ENCODE measurements around the gene SND1. TPM values are rescaled to one million over a fixed set of nuclear protein-coding genes. Genes with fewer than 3 reads are reported as not detected.

Gene SND1
- total RNA-seq, 1 experiment from 2014 or later: 218 TPM

GRCh38 chr7:127930341-127931328, 278.6 kb downstream of the SND1 start:
- no peak overlapping the region for H3K56ac ChIP-seq (ENCODE audit: insufficient read length, low read depth, low read length)
- DNase-seq: no peak
- H3K18ac ChIP-seq (ENCODE audit: insufficient read length, low read depth, low read length): no peak overlapping the region
- H3K9me3 Mint-ChIP-seq: no peaks in the 10 kb centered on the region
- no peak overlapping the region for H3K4ac ChIP-seq (ENCODE audit: low read depth, low read length)
- H4K5ac ChIP-seq (ENCODE audit: insufficient read length, low read depth, low read length): no peak overlapping the region
- H2BK20ac ChIP-seq (ENCODE audit: low read depth, low read length, poor library complexity, severe bottlenecking): no peak overlapping the region
- H3K14ac ChIP-seq (ENCODE audit: insufficient read depth, low read length): no peak overlapping the region
- no peak overlapping the region for H2BK5ac ChIP-seq (ENCODE audit: insufficient read length, low read length)
- H2BK120ac ChIP-seq (ENCODE audit: low read depth, low read length, poor library complexity, severe bottlenecking): no peak overlapping the region
- no peak overlapping the region for H2AFZ ChIP-seq (ENCODE audit: low read length)
- H4K91ac ChIP-seq (ENCODE audit: insufficient read length, low read depth, low read length): no peak overlapping the region
- no peaks in the 10 kb centered on the region; the same call in 1 of the 2 replicates for H3K27me3 Mint-ChIP-seq (ENCODE audit: low read depth)
- H3K79me2 ChIP-seq (ENCODE audit: insufficient read depth, low read length): no peaks in the 10 kb centered on the region
- no CpG with 5 or more reads among the region's 3 CpGs for WGBS (ENCODE audit: extremely low coverage, insufficient read length, low lambda C conversion rate)
- H3K4me1 Mint-ChIP-seq: peaks cover 21 to 23% of the 10 kb centered on the region in 2 experiments
- H2AK5ac ChIP-seq (ENCODE audit: insufficient read length, low read length): no peak overlapping the region
- H3K27ac Mint-ChIP-seq: no peak overlapping the region
- H2BK12ac ChIP-seq (ENCODE audit: insufficient read length, low read depth, low read length): no peak overlapping the region
- no peak overlapping the region for H3K23ac ChIP-seq (ENCODE audit: insufficient read length, low read depth, low read length)
- H3K4me2 ChIP-seq (ENCODE audit: insufficient read depth, insufficient read length, low read length): no peak overlapping the region
- H3K36me3 Mint-ChIP-seq (ENCODE audit: insufficient read depth in 1 of 3, low read depth in 3 of 3): peaks cover 27 to 30% (median 29%) of the 10 kb centered on the region in 3 experiments
- TF ChIP-seq, protein P1, sequence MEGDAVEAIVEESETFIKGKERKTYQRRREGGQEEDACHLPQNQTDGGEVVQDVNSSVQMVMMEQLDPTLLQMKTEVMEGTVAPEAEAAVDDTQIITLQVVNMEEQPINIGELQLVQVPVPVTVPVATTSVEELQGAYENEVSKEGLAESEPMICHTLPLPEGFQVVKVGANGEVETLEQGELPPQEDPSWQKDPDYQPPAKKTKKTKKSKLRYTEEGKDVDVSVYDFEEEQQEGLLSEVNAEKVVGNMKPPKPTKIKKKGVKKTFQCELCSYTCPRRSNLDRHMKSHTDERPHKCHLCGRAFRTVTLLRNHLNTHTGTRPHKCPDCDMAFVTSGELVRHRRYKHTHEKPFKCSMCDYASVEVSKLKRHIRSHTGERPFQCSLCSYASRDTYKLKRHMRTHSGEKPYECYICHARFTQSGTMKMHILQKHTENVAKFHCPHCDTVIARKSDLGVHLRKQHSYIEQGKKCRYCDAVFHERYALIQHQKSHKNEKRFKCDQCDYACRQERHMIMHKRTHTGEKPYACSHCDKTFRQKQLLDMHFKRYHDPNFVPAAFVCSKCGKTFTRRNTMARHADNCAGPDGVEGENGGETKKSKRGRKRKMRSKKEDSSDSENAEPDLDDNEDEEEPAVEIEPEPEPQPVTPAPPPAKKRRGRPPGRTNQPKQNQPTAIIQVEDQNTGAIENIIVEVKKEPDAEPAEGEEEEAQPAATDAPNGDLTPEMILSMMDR (conservative IDR thresholded peaks at IDR 0.05): no peak
- no peaks in the 10 kb centered on the region for H3K9me3 ChIP-seq (ENCODE audit: control insufficient read depth, low read depth, low read length)
- no peak overlapping the region for H3K9ac ChIP-seq (ENCODE audit: extremely low read depth, insufficient read length, low read length)
- no peak overlapping the region for H3K4me3 Mint-ChIP-seq
- H4K20me1 ChIP-seq (ENCODE audit: control insufficient read depth, insufficient read depth, insufficient read length): no peaks in the 10 kb centered on the region
- H3K79me1 ChIP-seq (ENCODE audit: insufficient read depth, low read depth, low read length, poor library complexity, severe bottlenecking): no peaks in the 10 kb centered on the region
- H3K27ac ChIP-seq (ENCODE audit: insufficient read length, low read depth, low read length): no peak overlapping the region
- no peak overlapping the region for H3T11ph ChIP-seq (ENCODE audit: low read length)
- H3K23me2 ChIP-seq (ENCODE audit: insufficient read length, low read depth, low read length, poor library complexity, severe bottlenecking): no peaks in the 10 kb centered on the region
- peaks cover 6% of the 10 kb centered on the region; the same call in 1 of the 2 replicates for H3K4me1 ChIP-seq (ENCODE audit: insufficient read depth, low read length)
- no peak overlapping the region for H4K8ac ChIP-seq (replicated peaks; ENCODE audit: insufficient read length, low read depth, low read length)
- no peaks in the 10 kb centered on the region for H3K27me3 ChIP-seq (ENCODE audit: insufficient read depth, low read length)
- no peak overlapping the region for H2BK15ac ChIP-seq (ENCODE audit: low read depth, low read length)

All from H9 (cell line).